ENCODE data around the gene BICRA. TPM values are rescaled to one million over a fixed set of nuclear protein-coding genes. Genes with fewer than 3 reads are reported as not detected.

Gene BICRA
- total and polyA plus RNA-seq, 9 of the 15 experiments (the other 6 are each of a cell fraction or from before 2014, with no cell fraction given), result 0.01 to 8.8 (median 1.2) TPM

- TF ChIP-seq ZBTB34 (CRISPR knock-in tag; IDR thresholded peaks at IDR 0.05), result no peak
- no peak for TF ChIP-seq FOXO4 (CRISPR knock-in tag; IDR thresholded peaks at IDR 0.05)
- TF ChIP-seq KLF6 (CRISPR knock-in tag; IDR thresholded peaks at IDR 0.05; ENCODE audit: borderline replicate concordance), result no peak
- TF ChIP-seq ZC3H4 (CRISPR knock-in tag; IDR thresholded peaks at IDR 0.05; ENCODE audit: borderline replicate concordance), result no peak
- TF ChIP-seq GATAD2B (IDR thresholded peaks at IDR 0.05; ENCODE audit: borderline replicate concordance), result no peak
- TF ChIP-seq FOXK1 (CRISPR knock-in tag; IDR thresholded peaks at IDR 0.05; ENCODE audit: borderline replicate concordance), result no peak
- no peak for TF ChIP-seq CXXC5 (CRISPR knock-in tag; IDR thresholded peaks at IDR 0.05)
- no peak for TF ChIP-seq LEF1 (IDR thresholded peaks at IDR 0.05)
- no peak for TF ChIP-seq ELK1 (CRISPR knock-in tag; IDR thresholded peaks at IDR 0.05)
- no peak for TF ChIP-seq THAP7 (CRISPR knock-in tag; IDR thresholded peaks at IDR 0.05)
- TF ChIP-seq BCLAF1 (IDR thresholded peaks at IDR 0.05; ENCODE audit: borderline replicate concordance in 1 of 2, control insufficient read depth in 1 of 2, low read depth in 2 of 2, low read length in 1 of 2), result no peak
- TF ChIP-seq ZNF384 (IDR thresholded peaks at IDR 0.05; ENCODE audit: low read depth, low read length), result no peak
- TF ChIP-seq ELF1 (tag; IDR thresholded peaks at IDR 0.05), result peak; percentile 34; the same call in 1 of the 2 replicates
- no peak for TF ChIP-seq ZBTB5 (IDR thresholded peaks at IDR 0.05)
- no peak for TF ChIP-seq ZNF146 (CRISPR knock-in tag; IDR thresholded peaks at IDR 0.05; ENCODE audit: unreplicated experiment)
- TF ChIP-seq L3MBTL2 (IDR thresholded peaks at IDR 0.05), result no peak
Measured at GRCh38 chr19:47608969-47609905, at the start of gene BICRA (continued).

Data from K562 (cell line).